ENCODE results near the gene RGS7. TPM values are rescaled to one million over a fixed set of nuclear protein-coding genes. Genes with fewer than 3 reads are reported as not detected.
A peak's percentile ranks its signal among the peaks of the same experiment; 100 is the strongest.

Gene RGS7
- total RNA-seq, 1 experiment from 2014 or later, result 1.5 TPM

- TF ChIP-seq CTCF (conservative IDR thresholded peaks at IDR 0.05), result no peak
- WGBS (ENCODE audit: extremely low coverage, insufficient read length, low lambda C conversion rate), result no CpG with 5 or more reads among the region's 14 CpGs
- no peak overlapping the region for H3K14ac ChIP-seq (ENCODE audit: insufficient read depth, low read length)
- H3K56ac ChIP-seq (ENCODE audit: insufficient read length, low read depth, low read length), result no peak overlapping the region
- no peak overlapping the region for H3K18ac ChIP-seq (ENCODE audit: insufficient read length, low read depth, low read length)
- Mint-ChIP-seq H3K4me3 (peak overlapping the region; percentile 80 to 93), H3K27ac (0 out of 7 replicates have a peak overlapping the region, but pooled peaks of 1 of the 3 experiments have one; percentile 23), H3K27me3 (ENCODE audit: low read depth) (peaks cover 31% of the 10 kb centered on the region), H3K36me3 (ENCODE audit: insufficient read depth in 1 of 3, low read depth in 3 of 3) (no peaks in the 10 kb centered on the region; a peak in 1 of 7 replicates), H3K9me3 (no peaks in the 10 kb centered on the region), H3K4me1 (peaks cover 9 to 13% of the 10 kb centered on the region in 2 experiments)
- peak overlapping the region; percentile 81 for H3K4me2 ChIP-seq (ENCODE audit: insufficient read depth, insufficient read length, low read length)
- H3K4ac ChIP-seq (ENCODE audit: low read depth, low read length), result no peak overlapping the region
- H2BK20ac ChIP-seq (ENCODE audit: low read depth, low read length, poor library complexity, severe bottlenecking), result no peak overlapping the region
- peaks cover 3% of the 10 kb centered on the region; the same call in 1 of the 2 replicates for H3K27me3 ChIP-seq (ENCODE audit: insufficient read depth, low read length)
- H4K8ac ChIP-seq (replicated peaks; ENCODE audit: insufficient read length, low read depth, low read length), result no peak overlapping the region
- no peak overlapping the region for H2BK15ac ChIP-seq (ENCODE audit: low read depth, low read length)
- no peak overlapping the region for H2AK5ac ChIP-seq (ENCODE audit: insufficient read length, low read length)
- H3K9ac ChIP-seq (ENCODE audit: extremely low read depth, insufficient read length, low read length), result peak overlapping the region; percentile 40
- H4K91ac ChIP-seq (ENCODE audit: insufficient read length, low read depth, low read length), result no peak overlapping the region
- no peak overlapping the region for H3K23ac ChIP-seq (ENCODE audit: insufficient read length, low read depth, low read length)
- no peak overlapping the region for H2BK12ac ChIP-seq (ENCODE audit: insufficient read length, low read depth, low read length)
- peaks cover 4% of the 10 kb centered on the region for H3K23me2 ChIP-seq (ENCODE audit: insufficient read length, low read depth, low read length, poor library complexity, severe bottlenecking)
- no peaks in the 10 kb centered on the region for H3K79me1 ChIP-seq (ENCODE audit: insufficient read depth, low read depth, low read length, poor library complexity, severe bottlenecking)
- no peak overlapping the region for H2BK120ac ChIP-seq (ENCODE audit: low read depth, low read length, poor library complexity, severe bottlenecking)
- no peaks in the 10 kb centered on the region for H3K4me1 ChIP-seq (ENCODE audit: insufficient read depth, low read length)
- H4K5ac ChIP-seq (ENCODE audit: insufficient read length, low read depth, low read length), result no peak overlapping the region
- no peak overlapping the region for H2BK5ac ChIP-seq (ENCODE audit: insufficient read length, low read length)
- H3T11ph ChIP-seq (ENCODE audit: low read length), result no peak overlapping the region
- H3K79me2 ChIP-seq (ENCODE audit: insufficient read depth, low read length), result no peaks in the 10 kb centered on the region
- no peaks in the 10 kb centered on the region for H3K9me3 ChIP-seq (ENCODE audit: control insufficient read depth, low read depth, low read length)
- no peak for DNase-seq
- no peak overlapping the region for H2AFZ ChIP-seq (ENCODE audit: low read length)
- peaks cover 3% of the 10 kb centered on the region for H4K20me1 ChIP-seq (ENCODE audit: control insufficient read depth, insufficient read depth, insufficient read length)
- no peak overlapping the region for H3K27ac ChIP-seq (ENCODE audit: insufficient read length, low read depth, low read length)
These were observed 852 bp downstream of the RGS7 start for GRCh38 chr1:241356187-241356518.
